NCI-H2227 treated with DMSO at 0.1 percent for 48 hours (cell line): ENCODE measurements around the gene BORCS8.
A peak's percentile ranks its signal among the peaks of the same experiment; 100 is the strongest.

Experiments
- DNase-seq: peaks from one replicate; lab custom pipeline; 2025; lab: John Stamatoyannopoulos, UW

The BORCS8 gene

GRCh38 chr19:19213426-19214158, 21.6 kb upstream of the BORCS8 start:
- DNase-seq, result no peak

GRCh38 chr19:19212916-19213315, 21.0 kb upstream of the BORCS8 start:
- DNase-seq, result no peak

GRCh38 chr19:19211499-19212420, 19.8 kb upstream of the BORCS8 start, which contains the start of gene NCAN:
Gene NCAN, plus strand, starts transcription at chr19:19211958. Its CDS starts 4,996 bp downstream, at chr19:19216954.
- DNase-seq, result peak; percentile 11

DNA sequence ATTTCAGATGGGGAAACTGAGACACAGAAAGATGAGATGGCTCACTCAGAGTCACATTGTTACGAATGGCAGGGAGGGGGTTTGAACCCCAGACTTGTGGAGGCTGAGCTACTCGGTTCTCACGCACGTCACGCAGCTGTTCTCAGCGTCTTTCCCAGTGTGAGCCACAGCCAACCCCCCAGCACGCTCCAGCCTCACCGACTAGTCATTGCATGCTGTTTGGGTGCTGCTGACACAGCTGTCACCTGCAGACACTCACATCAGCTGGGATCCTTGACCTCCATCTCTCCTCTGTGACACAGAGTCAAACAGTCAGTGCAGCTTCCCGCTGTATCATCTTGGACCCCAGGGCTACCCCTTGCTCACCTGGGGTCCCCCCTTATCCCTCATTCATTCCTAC, 17.4 kb upstream of the BORCS8 start:
- DNase-seq, result no peak

DNA sequence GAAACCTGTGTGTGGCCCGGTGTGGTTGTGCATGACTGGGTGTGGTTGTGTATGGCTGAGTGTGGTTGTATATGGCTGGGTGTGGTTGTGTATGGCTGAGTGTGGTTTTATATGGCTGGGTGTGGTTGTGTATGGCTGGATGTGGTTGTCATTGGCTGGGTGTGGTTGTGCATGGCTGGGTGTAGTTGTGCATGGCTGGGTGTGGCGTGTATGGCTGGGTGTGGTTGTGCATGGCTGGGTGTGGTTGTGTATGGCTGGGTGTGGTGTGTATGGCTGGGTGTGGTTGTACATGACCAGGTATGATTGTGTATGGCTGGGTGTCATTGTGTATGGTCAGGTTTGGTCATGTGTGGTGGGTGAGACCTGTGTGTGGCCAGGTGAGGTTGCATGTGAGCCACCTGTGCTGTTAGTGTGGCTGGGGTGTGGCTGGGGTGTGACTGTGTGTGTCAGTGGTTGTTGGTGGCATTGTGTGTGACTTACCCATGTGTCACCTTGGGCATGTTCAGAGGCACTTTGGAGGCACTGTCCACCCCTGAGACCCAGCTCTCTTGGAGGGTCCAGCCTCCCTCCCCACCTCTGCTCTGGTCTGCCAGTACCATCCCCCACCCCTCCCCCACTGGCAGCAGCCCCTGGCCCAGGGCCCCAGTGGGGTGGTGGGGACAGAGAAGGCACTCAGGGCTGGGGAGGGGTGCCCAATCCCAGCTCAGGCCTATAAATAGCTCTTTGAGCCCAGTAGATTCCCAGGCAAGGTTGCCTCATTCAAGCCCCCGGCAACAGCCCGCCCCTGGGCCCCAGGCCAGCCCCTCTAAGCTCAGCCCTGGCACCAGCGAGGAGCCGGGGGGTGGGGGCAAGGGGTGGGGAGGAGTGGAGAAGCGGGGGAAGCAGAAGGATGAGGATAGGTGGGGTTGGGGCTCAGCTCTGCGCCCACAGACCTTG, 16.0 kb upstream of the BORCS8 start:
- DNase-seq, result no peak

DNA sequence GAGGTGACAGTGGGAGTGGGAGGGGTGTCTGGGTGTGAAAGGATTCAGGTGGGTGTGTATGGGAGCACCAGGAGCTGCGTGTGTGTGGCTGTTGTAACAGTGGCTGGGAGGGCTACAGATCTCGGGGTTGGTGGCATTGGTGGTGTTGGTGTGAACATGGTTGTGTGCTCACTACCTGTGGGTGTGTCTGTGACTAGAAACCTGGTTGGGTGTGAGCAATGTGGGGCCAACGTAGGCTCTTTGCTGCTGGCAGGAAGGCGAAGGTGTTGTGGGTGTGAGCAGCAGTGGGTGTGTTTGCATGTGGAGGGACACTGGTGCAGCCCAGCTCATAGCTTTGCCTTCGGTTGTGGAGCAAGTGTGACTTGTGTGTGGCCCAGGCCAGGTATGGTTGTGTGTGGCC, 15.0 kb upstream of the BORCS8 start:
- no peak for DNase-seq

DNA sequence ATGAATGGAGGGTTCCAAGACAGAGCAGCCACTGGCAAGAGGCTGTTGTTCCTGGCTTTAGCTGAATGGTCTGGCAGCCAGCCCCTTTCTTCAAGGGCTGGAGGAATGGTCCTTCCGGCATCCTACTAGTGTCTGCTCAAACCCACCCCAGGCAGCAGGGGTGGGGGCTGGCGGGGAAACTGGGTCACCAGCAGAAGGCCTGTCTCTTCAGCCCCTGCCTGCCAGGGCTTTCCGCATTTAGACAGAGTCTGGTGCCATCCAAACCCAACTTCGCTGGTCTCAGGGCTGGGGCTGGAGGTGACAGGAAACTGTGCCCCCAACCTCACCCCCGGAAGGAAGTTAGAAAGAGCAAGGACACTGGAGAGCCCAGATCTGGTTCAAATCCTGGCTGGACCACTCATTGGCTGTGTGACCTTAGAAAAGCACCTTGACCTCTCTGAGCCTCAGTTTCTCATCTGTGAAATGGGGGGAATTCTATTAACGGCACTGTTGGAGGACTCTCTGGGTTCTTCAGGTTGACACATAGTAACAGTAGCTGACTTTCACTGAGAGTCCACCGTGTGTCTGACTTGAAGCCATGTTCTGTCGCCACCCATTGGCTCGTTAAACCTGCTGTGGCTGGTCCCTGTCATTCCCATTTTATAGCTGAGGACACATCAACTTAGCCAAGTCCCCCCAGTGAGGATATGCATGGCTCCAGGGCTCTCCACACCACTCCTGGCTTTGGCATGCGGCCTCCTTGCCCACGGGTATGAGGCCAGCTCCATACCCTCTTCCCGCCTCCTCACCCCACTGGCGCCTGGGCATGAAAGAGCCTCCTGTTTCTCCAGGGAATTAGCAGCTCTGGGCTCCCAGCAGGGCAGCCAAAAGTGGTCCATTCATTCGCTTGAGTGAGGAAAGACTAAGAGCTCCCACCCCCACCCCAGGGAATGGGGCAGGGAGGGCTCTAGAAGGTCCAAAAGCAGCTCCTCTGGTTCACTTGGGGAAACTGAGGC, 13.8 kb upstream of the BORCS8 start:
- no peak for DNase-seq

DNA sequence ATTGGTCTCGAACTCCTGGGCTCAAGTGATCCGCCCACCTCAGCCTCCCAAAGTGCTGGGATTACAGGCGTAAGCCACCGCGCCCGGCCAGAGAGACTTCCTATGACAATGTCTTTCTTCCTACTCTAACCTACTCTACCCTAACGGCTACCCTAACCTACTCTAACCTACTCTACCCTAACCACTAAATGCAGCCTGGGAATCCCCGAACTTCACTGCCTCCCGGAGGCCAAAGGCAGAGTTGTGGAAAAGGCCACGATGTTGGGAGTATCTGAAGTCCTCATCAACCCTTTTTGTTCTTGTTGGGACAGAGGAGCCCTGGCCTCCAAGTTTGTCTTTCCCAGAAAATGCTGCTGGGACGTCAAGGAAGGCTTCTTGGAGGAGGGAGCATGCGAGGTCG, 12.2 kb upstream of the BORCS8 start:
- DNase-seq, result no peak

DNA sequence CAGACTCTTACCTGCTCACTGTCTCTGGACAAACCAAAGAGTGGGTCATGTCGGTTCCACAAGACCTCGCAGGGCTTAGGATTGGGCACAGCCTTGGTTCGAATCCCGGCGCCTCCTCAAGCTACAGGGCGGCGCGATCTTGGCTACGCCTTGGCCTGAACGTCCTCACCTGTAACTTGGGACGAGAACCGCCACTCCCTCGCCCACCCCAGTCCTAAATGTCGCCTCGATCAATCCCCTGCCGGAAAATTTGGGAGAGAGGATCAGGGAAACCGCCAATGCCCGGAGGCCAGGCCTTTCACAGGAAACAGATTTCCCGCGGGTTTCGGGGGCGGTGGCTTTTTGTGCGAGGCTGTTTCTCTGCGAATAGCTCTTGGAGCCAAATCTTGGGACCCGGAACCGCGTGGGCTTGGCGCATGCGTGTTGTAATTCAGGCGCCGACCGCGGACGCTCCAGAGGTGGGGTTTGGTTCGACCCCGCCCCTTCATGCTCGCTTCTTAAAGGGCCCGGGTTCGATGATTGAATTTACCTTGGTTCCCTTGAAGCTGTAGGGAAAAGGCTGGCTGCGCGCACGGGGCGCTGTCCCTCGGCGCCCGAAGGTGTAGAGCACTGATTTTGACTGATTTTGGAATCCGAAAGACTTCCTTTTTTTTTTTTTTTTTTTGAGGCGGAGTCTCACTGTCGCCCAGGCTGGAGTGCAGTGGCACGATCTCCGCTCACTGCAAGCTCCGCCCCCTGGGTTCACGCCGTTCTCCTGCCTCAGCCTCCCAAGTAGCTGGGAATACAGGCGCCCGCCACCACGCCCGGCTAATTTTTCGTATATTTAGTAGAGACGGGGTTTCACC, 11.3 kb upstream of the BORCS8 start, which contains the start of gene NR2C2AP:
TSS of gene NR2C2AP (minus strand) at position 403 of the 845 bp plus-strand sequence. CDS start at position 49, 354 bp downstream.
- DNase-seq, result peak; percentile 82

- no peak for DNase-seq
Observed at GRCh38 chr19:19202707-19203011, 10.7 kb upstream of the BORCS8 start.

DNA sequence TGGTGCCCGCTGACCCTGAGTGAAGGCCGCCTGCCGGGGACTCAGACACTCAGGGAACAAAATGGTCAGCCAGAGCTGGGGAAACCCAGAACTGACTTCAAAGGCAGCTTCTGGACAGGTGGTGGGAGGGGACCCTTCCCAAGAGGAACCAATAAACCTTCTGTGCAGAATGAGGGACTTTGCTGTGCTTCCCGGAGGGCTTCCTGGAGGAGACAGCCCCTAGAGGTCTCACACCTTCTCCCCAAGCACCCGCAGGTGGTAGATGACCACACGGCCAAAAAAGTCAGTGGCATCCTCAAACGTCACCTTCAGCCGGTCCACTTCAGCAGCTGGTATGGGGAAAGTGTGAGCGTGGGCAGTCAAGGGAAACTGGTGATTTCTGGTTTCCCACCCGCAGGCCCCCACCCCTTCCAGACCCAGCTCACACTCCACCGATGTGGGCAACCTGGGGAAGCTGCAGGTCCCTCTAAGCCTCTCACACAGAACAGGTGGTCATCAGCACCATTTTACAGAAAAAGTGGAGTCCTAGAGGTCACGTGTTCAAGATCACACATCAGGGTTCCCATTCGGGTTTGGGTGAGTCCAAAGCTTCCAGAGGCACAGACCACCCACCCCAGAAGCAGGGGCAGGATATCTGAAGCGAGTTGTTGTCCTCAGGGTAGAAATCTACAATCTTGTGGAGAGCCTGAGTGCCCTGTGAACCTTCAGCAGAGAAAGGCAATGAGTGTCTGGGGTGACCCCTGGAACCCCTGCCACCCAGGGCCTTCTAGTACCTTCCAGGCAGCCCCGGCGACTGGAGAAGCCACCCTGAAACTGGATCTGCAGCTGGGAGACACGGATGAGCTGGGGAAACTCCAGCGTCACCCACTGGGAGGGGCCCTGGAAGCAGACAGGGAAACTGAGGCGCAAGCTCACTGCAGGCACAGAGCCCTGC, 10.0 kb upstream of the BORCS8 start:
- DNase-seq, result no peak

GRCh38 chr19:19193926-19194325, 2.0 kb upstream of the BORCS8 start:
- DNase-seq, result no peak

DNA sequence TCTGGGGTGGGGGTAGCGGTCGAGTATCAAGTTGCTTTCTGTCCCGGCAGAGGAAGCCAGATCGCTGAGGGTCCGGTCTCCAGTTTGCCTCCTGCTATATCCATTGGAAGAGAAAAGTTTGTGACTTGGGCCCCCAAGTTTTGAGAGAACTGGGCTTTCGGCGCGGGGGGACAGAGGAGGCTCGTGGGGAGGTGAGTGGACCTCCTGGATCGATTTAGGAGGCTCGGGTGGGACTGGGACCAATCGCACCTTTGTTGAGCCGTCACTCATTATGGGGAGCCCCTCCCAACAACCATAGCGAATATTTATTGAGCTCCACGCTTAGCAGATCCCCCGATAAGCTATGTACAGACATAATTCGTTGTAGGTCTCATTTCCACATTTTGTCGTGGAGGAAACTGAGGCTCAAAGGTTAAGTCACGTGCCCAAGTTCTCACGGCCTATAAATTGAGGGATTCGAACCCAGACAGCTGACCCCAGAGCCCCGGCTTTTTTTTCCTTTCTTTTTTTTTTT, 1.0 kb upstream of the BORCS8 start:
- no peak for DNase-seq

- DNase-seq, result no peak
Observed at GRCh38 chr19:19191768-19192077, 229 bp downstream of the BORCS8 start.

DNA sequence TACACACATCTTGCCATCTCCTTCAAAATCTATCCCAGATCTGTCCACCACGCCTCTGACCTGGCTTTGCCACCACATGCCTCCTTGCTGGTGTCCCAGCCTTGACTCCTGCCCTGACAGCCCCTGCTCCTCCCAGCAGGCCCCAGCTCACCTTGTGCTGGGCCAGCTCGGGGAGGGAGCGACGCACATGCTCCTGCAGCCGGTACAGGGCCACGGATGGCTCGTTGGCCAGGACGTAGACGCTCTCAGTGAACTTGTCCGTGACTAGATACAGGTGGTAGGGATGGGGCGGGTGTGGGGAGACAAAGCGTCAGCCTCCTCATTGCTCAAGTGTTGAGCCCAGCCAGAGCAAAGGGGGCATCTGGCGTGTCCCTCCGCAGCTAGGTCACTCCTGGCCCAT, 5.2 kb downstream of the BORCS8 start:
- no peak for DNase-seq

DNA sequence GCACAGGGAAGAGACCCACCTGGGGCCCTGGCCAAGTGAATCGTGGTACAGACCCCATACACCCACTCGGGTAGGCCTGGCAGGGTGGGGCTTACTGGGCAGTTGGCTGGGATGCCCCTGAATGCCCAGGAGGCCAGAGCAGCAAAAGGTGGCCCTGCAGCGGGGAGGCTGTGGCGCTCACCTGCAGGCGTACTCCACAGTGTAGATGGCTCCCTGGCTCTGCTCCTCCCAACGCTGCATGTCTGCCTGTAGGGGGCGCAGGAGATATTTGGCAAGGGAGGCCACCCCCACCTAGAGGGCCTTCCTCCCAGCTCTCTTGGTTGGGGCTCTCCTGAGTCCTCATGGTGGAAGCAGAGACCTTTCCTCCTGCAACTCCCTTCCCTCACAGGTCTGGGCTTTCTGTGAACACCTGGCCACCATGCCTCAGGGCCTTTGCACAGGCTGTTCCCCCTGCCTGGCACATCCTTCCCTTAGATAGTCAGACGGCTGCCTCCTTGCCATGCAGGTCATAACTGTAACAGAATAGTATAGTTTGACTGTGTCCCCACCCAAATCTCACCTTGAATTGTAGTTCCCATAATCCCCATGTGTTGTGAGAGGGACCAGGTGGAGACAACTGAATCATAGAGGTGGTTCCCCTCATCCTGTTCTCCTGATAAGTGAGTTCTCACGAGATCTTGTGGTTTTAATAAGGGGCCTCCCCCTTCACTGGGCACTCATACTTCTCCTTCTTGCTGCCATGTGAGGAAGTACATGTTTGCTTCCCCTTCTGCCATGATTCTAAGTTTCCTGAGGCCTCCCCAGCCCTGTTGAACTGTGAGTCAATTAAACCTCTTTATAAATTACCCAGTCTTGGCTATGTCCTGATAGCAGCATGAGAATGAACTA, 5.9 kb downstream of the BORCS8 start:
- no peak for DNase-seq

DNA sequence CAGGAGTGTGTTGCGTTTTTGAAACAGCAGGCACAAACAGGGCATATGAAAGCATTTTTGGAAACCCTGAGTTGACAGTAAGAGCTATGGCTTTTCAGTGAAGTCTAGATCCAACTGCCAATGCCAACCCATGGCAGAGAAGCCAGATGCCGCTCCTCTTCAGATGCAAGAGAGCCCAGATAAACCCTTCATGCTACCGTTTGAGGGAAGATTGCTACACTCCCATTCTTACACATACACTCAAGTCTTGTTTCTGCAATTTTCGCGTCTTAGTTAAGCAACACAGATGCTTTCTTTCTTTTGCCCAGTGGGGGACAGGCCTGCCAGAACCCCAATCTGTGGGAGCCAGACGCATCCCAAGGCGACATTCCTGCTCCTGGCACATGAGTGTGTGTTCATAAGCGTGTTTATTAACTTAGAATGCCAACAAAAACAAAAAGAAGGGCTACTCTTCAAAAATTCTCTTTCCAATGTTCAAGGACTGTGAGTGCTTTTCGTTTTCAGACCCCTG, 10.4 kb downstream of the BORCS8 start:
- DNase-seq, result no peak
